K562 (cell line): ENCODE measurements around the gene VWDE. TPM values are rescaled to one million over a fixed set of nuclear protein-coding genes. Genes with fewer than 3 reads are reported as not detected.

Source experiments
- CAMTA2 ChIP-seq: fragments of 250-450 bp; sonication (Bioruptor Pico); conservative IDR thresholded peaks from 2 replicates; pipeline ENCODE4 v1.5.1; 2022
- CCNT2 ChIP-seq: IDR thresholded peaks from 2 replicates; pipeline ENCODE4 v1.6.1; 2011; ENCODE audit warnings: borderline replicate concordance, low read depth, mild to moderate bottlenecking, moderate library complexity, mixed read lengths, low read length; ENCODE audit not compliant: insufficient read length; ENCODE audit errors: extremely low read depth
- CREB3L1 ChIP-seq: fragments of 450-650 bp; IDR thresholded peaks from 2 replicates; pipeline ENCODE4 v1.6.1; 2014; ENCODE audit warnings: low read depth, mild to moderate bottlenecking, moderate library complexity, borderline replicate concordance
- CTBP1 ChIP-seq: fragments of 450-650 bp; IDR thresholded peaks from 2 replicates; pipeline ENCODE4 v1.6.1; 2016; ENCODE audit warnings: borderline replicate concordance
- FIP1L1 ChIP-seq: fragments of 200-400 bp; formaldehyde crosslinking; IDR thresholded peaks from 2 replicates; pipeline ENCODE4 v1.6.1; 2018; ENCODE audit warnings: mild to moderate bottlenecking, low read depth, low read length; ENCODE audit not compliant: poor library complexity, severe bottlenecking
- GTF2B ChIP-seq: IDR thresholded peaks from 2 replicates; pipeline ENCODE4 v1.6.1; 2011; ENCODE audit not compliant: insufficient read length; ENCODE audit errors: extremely low read depth
- HDAC3 ChIP-seq: fragments of 450-650 bp; IDR thresholded peaks from 2 replicates; pipeline ENCODE4 v1.6.1; 2018; ENCODE audit warnings: borderline replicate concordance, mild to moderate bottlenecking, moderate library complexity; ENCODE audit not compliant: partially characterized antibody
- HNRNPUL1 ChIP-seq: fragments of 200-400 bp; formaldehyde crosslinking; IDR thresholded peaks from 2 replicates; pipeline ENCODE4 v1.6.1; 2017; ENCODE audit warnings: low read length
- ID3 ChIP-seq, 2 experiments: fragments of 250-450 bp in 1 of 2; fragments of 450-650 bp in 1 of 2; sonication (Bioruptor Pico) in 1 of 2; IDR thresholded peaks; 2 replicates each; pipeline versions ENCODE4 v1.6.1 to v1.8.0; 2016 to 2021; ENCODE audit warnings: mild to moderate bottlenecking in 2 of 2, moderate library complexity in 2 of 2, missing compliant biosample characterization in 1 of 2, missing genetic modification characterization in 1 of 2
- KAT8 ChIP-seq: fragments of 450-650 bp; IDR thresholded peaks from 2 replicates; pipeline ENCODE4 v1.6.1; 2016; ENCODE audit warnings: low read depth, mild to moderate bottlenecking
- KDM4B ChIP-seq, 2 experiments: fragments of 450-650 bp in 1 of 2; sonication (generic) in 1 of 2; IDR thresholded peaks; 2 replicates each; pipeline ENCODE4 v1.6.1; 2016 to 2017; ENCODE audit warnings: borderline replicate concordance in 2 of 2, antibody characterized with exemption in 1 of 2, low read depth in 1 of 2, mild to moderate bottlenecking in 1 of 2
- SAFB ChIP-seq: fragments of 200-400 bp; formaldehyde crosslinking; IDR thresholded peaks from 2 replicates; pipeline ENCODE4 v1.6.1; 2017; ENCODE audit warnings: low read depth, low read length, borderline replicate concordance
- SETDB1 ChIP-seq: IDR thresholded peaks from one replicate; pipeline ENCODE4 v1.6.1; 2012; ENCODE audit warnings: low read length, control low read depth, inconsistent platforms
- SRF ChIP-seq, 2 experiments: fragments of 250-450, 450-650 bp in 1 of 2; sonication (Bioruptor Pico) in 1 of 2; sonication (generic) in 1 of 2; formaldehyde crosslinking; IDR thresholded peaks; 2 replicates each; pipeline versions ENCODE4 v1.5.0 to v1.5.1; 2020 to 2022; ENCODE audit warnings: mild to moderate bottlenecking in 1 of 2, missing genetic modification reagents in 1 of 2
- TAF7 ChIP-seq: fragments of 450-650 bp; IDR thresholded peaks from 2 replicates; pipeline ENCODE4 v1.6.1; 2016; ENCODE audit warnings: missing genetic modification characterization, missing compliant biosample characterization
- UBTF ChIP-seq, 2 experiments: IDR thresholded peaks; 2 replicates each; pipeline ENCODE4 v1.6.1; 2012; ENCODE audit warnings: improper control_type of control experiment in 2 of 2, low read depth in 2 of 2, low read length in 2 of 2, borderline replicate concordance in 1 of 2
- VEZF1 ChIP-seq: fragments of 200-800 bp; sonication (Bioruptor generic); IDR thresholded peaks from 2 replicates; pipeline ENCODE4 v1.6.1; 2017; ENCODE audit warnings: missing genetic modification characterization, missing compliant biosample characterization
- ZNF175 ChIP-seq: fragments of 200-800 bp; sonication (Bioruptor generic); IDR thresholded peaks from 2 replicates; pipeline ENCODE4 v1.6.1; 2016; ENCODE audit warnings: low read depth, mild to moderate bottlenecking, missing genetic modification characterization, missing compliant biosample characterization
- polyA plus RNA-seq, 8 experiments: library from polyadenylated mRNA; depleted of rRNA in 4 of 8; stranded (reverse) in 5 of 8; unstranded in 3 of 8; fragments of >200 nt; fragmentation: Nextera tagmentation in 2 of 8; fragmentation: Illumina TruSeq in 1 of 8; extraction: Ambion mirVana in 2 of 8; extraction: Trizol in 1 of 8; gene quantifications; 2 replicates each; pipeline versions ENCODE4 v1.2.1 to v1.2.3, GENCODE V29; 2011 to 2014; ENCODE audit warnings: inconsistent platforms in 1 of 8, missing spikeins in 1 of 8
- total RNA-seq, 7 experiments: library from RNA; depleted of rRNA in 6 of 7; stranded (reverse); fragments of >200 nt in 6 of 7; fragmentation: Illumina TruSeq in 2 of 7; extraction: Trizol in 2 of 7; gene quantifications; 2 replicates each; pipeline versions ENCODE4 v1.2.1 to v1.2.3, GENCODE V29; 2011 to 2021; ENCODE audit warnings: low replicate concordance in 1 of 7

VWDE gene
- total and polyA plus RNA-seq, 9 of the 15 experiments (the other 6 are each of a cell fraction or from before 2014, with no cell fraction given), result 40.6 to 162 (median 95.2) TPM

GRCh38 chr7:12403287-12404181 is at the start of gene VWDE (continued):
- TF ChIP-seq CREB3L1 (peak; percentile 77), UBTF (IDR thresholded peaks at IDR 0.05; ENCODE audit: borderline replicate concordance in 1 of 2, low read depth in 2 of 2, low read length in 2 of 2) (peak; percentile 36 to 87; a peak in 1 of 4 replicates), TAF7 (tag) (peak; percentile 70), GTF2B (peak; percentile 67), FIP1L1 (peak; percentile 61), SAFB (peak; percentile 86; the same call in 1 of the 2 replicates), CAMTA2 (CRISPR knock-in tag) (0 out of 2 replicates have a peak, but pooled peaks have one; percentile 55), HDAC3 (peak; percentile 74), KDM4B (IDR thresholded peaks at IDR 0.05; ENCODE audit: borderline replicate concordance in 2 of 2, low read depth in 1 of 2) (0 out of 4 replicates have a peak, but pooled peaks of 1 of the 2 experiments have one; percentile 23), SETDB1 (no peak), KAT8 (no peak), ZNF175 (CRISPR knock-in tag) (no peak), CTBP1 (peak; percentile 94), SRF (CRISPR knock-in tag; IDR thresholded peaks at IDR 0.05) (peak in 1 of 2 experiments; percentile 75; a peak in 2 of 4 replicates), HNRNPUL1 (no peak), CCNT2 (peak; percentile 97), ID3 (CRISPR knock-in tag; IDR thresholded peaks at IDR 0.05) (no peak), ID3 (tag; IDR thresholded peaks at IDR 0.05) (peak; percentile 83), VEZF1 (CRISPR knock-in tag) (peak; percentile 79)
